ENCODE results near the gene PARS2. TPM values are rescaled to one million over a fixed set of nuclear protein-coding genes. Genes with fewer than 3 reads are reported as not detected.
A peak's percentile ranks its signal among the peaks of the same experiment; 100 is the strongest.

PARS2 gene
- 6.7 and 7.6 TPM in 2 replicates for total RNA-seq (2014; rRNA removed; shearing (Covaris generic))
- total RNA-seq (2022), result 5.3 and 6.7 TPM in 2 replicates
- Bru-seq, nascent RNA, result percentile 47 among the genes with signal in this experiment
- percentile 48 among the genes with signal in this experiment for BruChase-seq, experiment 1, labeled RNA remaining after a 6-hour chase
- BruChase-seq, experiment 2, labeled RNA remaining after a 2-hour chase, result percentile 46 among the genes with signal in this experiment
- long read RNA-seq, transcript PARS2-201 (2 exons, 2,347 nt), result major isoform, 25 of 28 reads
- long read RNA-seq, partial matches to known transcripts, result 0 of 28 reads
- long read RNA-seq, other reads (novel, unspliced or antisense), result 3 of 28 reads

GRCh38 chr1:54764133-54764921, at the start of gene PARS2:
PARS2 (minus strand) TSS chr1:54764523; CDS start chr1:54759161, 5,362 bp downstream.
- H2AFZ ChIP-seq (ENCODE audit: low read length), result peak within 1 kb of the TSS; percentile 94
- H3K9me2 ChIP-seq (ENCODE audit: insufficient read depth, low read length), result no peaks in the 10 kb centered on the region
- intact Hi-C loops (cut with micrococcal nuclease; ENCODE audit: unreplicated experiment), result loop anchor here (2.0 to 5.0 kb wide), 2 partner anchors 50 to 712 kb away; partner anchors contain the start of genes TCEANC2, TMEM59 and TTC4

GRCh38 chr1:54814126-54814498, 49.8 kb upstream of the PARS2 start:
- ChIA-PET CTCF (ENCODE audit: unreplicated experiment) (no interaction called here), POLR2A (interaction anchor here (0.7 kb wide), 1 partner anchor 108 kb away, joined by 3 read pairs; no protein-coding TSS in a partner anchor)
- Histone ChIP-seq H3K4me3 (ENCODE audit: low read depth, low read length, poor library complexity, severe bottlenecking) (no peak overlapping the region), H3K4me1 (ENCODE audit: insufficient read depth, low read length, poor library complexity, severe bottlenecking) (no peaks in the 10 kb centered on the region), H3K4me2 (ENCODE audit: low read length) (no peak overlapping the region), H3K36me3 (ENCODE audit: insufficient read depth, low read length) (no peaks in the 10 kb centered on the region), H3K27ac (ENCODE audit: low read depth, low read length, poor library complexity, severe bottlenecking) (no peak overlapping the region), H3K9me2 (ENCODE audit: insufficient read depth, low read length) (no peaks in the 10 kb centered on the region), H3K79me2 (ENCODE audit: insufficient read depth, low read depth, low read length) (no peaks in the 10 kb centered on the region), H4K20me1 (ENCODE audit: insufficient read depth, low read length) (no peaks in the 10 kb centered on the region), H3K9me3 (ENCODE audit: low read length) (no peaks in the 10 kb centered on the region), H2AFZ (ENCODE audit: low read length) (no peak overlapping the region)
- BruUV-seq (replicated peaks), result no TSS peak
- TF ChIP-seq EZH2phosphoT487 (IDR thresholded peaks at IDR 0.05; ENCODE audit: borderline replicate concordance, low read depth, low read length) (no peak), CTCF (conservative IDR thresholded peaks at IDR 0.05; ENCODE audit: low read length) (no peak)
- intact Hi-C loops (cut with micrococcal nuclease; ENCODE audit: unreplicated experiment), result loop anchor here (5.0 kb wide), 1 partner anchor 317 kb away; no protein-coding TSS in a partner anchor
- no peak for DNase-seq (ENCODE audit: low spot score)

More at GRCh38 chr1:54764133-54764921, at the start of gene PARS2:
- Histone ChIP-seq H3K4me2 (ENCODE audit: low read length) (peak within 1 kb of the TSS; percentile 88), H3K4me3 (ENCODE audit: low read depth, low read length, poor library complexity, severe bottlenecking) (peak within 1 kb of the TSS; percentile 93), H3K79me2 (ENCODE audit: insufficient read depth, low read depth, low read length) (peaks cover 12% of the 10 kb centered on the region; the same call in 1 of the 2 replicates), H4K20me1 (ENCODE audit: insufficient read depth, low read length) (no peaks in the 10 kb centered on the region), H3K9me3 (ENCODE audit: low read length) (no peaks in the 10 kb centered on the region), H3K36me3 (ENCODE audit: insufficient read depth, low read length) (no peaks in the 10 kb centered on the region), H3K27ac (ENCODE audit: low read depth, low read length, poor library complexity, severe bottlenecking) (no peak within 1 kb of the TSS), H3K4me1 (ENCODE audit: insufficient read depth, low read length, poor library complexity, severe bottlenecking) (peaks cover 31% of the 10 kb centered on the region)
- peak; percentile 100 for DNase-seq (ENCODE audit: low spot score)
- ChIA-PET POLR2A (no interaction called here), CTCF (ENCODE audit: unreplicated experiment) (no interaction called here)
- TF ChIP-seq EZH2phosphoT487 (IDR thresholded peaks at IDR 0.05; ENCODE audit: borderline replicate concordance, low read depth, low read length) (no peak), CTCF (conservative IDR thresholded peaks at IDR 0.05; ENCODE audit: low read length) (no peak)
- BruUV-seq (replicated peaks), result no TSS peak

Measured in OCI-LY7 (cell line).